Activated T-cell treated with anti-CD3 and anti-CD28 coated beads, Interleukin-2, amount 50 U/mL, for 24 hours (primary cell): Measurements from ENCODE around the gene MAD1L1.
"Not testable (repeated sequence)": the region's sequence is repeated elsewhere in the genome, so short reads cannot be mapped to it uniquely, and the experiment has no call there.

Experiments used
- DNase-seq: peaks from one replicate; pipeline ENCODE4 v3.0.0-alpha.2; 2020
- H3K27ac Mint-ChIP-seq: 2 replicates; pipeline ENCODE4 v1.8.0; 2020; ENCODE audit warnings: mild to moderate bottlenecking, mixed read lengths
- H3K27me3 Mint-ChIP-seq: 2 replicates; pipeline ENCODE4 v1.8.0; 2020; ENCODE audit warnings: mixed read lengths
- H3K36me3 Mint-ChIP-seq: 2 replicates; pipeline ENCODE4 v1.8.0; 2020; ENCODE audit warnings: low read depth, mixed read lengths
- H3K4me1 Mint-ChIP-seq: 2 replicates; pipeline ENCODE4 v1.8.0; 2020; ENCODE audit warnings: low read depth, mixed read lengths
- H3K4me3 Mint-ChIP-seq: 2 replicates; pipeline ENCODE4 v1.8.0; 2020; ENCODE audit warnings: mild to moderate bottlenecking, moderate library complexity, mixed read lengths
- H3K9me3 Mint-ChIP-seq: 2 replicates; pipeline ENCODE4 v1.8.0; 2020; ENCODE audit warnings: mixed read lengths

MAD1L1 gene

GRCh38 chr7:1986366-1987083, 246.2 kb downstream of the MAD1L1 start:
- peak; percentile 38 for DNase-seq
- Mint-ChIP-seq H3K4me1 (peaks cover 26% of the 10 kb centered on the region), H3K27me3 (no peaks in the 10 kb centered on the region), H3K36me3 (peaks cover 10% of the 10 kb centered on the region), H3K9me3 (no peaks in the 10 kb centered on the region), H3K27ac (peak overlapping the region; percentile 85), H3K4me3 (no peak overlapping the region)

GRCh38 chr7:1985936-1986335, 246.8 kb downstream of the MAD1L1 start:
- no peaks in the 10 kb centered on the region for H3K27me3 Mint-ChIP-seq
- H3K36me3 Mint-ChIP-seq: peaks cover 10% of the 10 kb centered on the region
- peak overlapping the region; percentile 2 for H3K27ac Mint-ChIP-seq
- no peak overlapping the region for H3K4me3 Mint-ChIP-seq
- peaks cover 26% of the 10 kb centered on the region for H3K4me1 Mint-ChIP-seq
- H3K9me3 Mint-ChIP-seq: no peaks in the 10 kb centered on the region
- no peak for DNase-seq

GRCh38 chr7:1985042-1985441, 247.7 kb downstream of the MAD1L1 start:
- peaks cover 26% of the 10 kb centered on the region for H3K4me1 Mint-ChIP-seq
- no peaks in the 10 kb centered on the region for H3K27me3 Mint-ChIP-seq
- no peaks in the 10 kb centered on the region for H3K9me3 Mint-ChIP-seq
- H3K4me3 Mint-ChIP-seq: no peak overlapping the region
- H3K27ac Mint-ChIP-seq: no peak overlapping the region
- DNase-seq: no peak
- H3K36me3 Mint-ChIP-seq: peaks cover 13% of the 10 kb centered on the region

- Mint-ChIP-seq H3K27ac (no peak overlapping the region), H3K4me1 (peaks cover 12% of the 10 kb centered on the region), H3K27me3 (no peaks in the 10 kb centered on the region), H3K36me3 (peaks cover 27% of the 10 kb centered on the region), H3K4me3 (no peak overlapping the region), H3K9me3 (no peaks in the 10 kb centered on the region)
- DNase-seq: no peak
Measured at GRCh38 chr7:1981878-1982230, 250.9 kb downstream of the MAD1L1 start.

GRCh38 chr7:1981201-1981877, 251.4 kb downstream of the MAD1L1 start:
- no peak for DNase-seq
- peaks cover 30% of the 10 kb centered on the region for H3K36me3 Mint-ChIP-seq
- no peak overlapping the region for H3K4me3 Mint-ChIP-seq
- H3K27me3 Mint-ChIP-seq: no peaks in the 10 kb centered on the region
- H3K4me1 Mint-ChIP-seq: peaks cover 7% of the 10 kb centered on the region
- H3K27ac Mint-ChIP-seq: no peak overlapping the region
- no peaks in the 10 kb centered on the region for H3K9me3 Mint-ChIP-seq

- H3K4me3 Mint-ChIP-seq: no peak overlapping the region
- no peaks in the 10 kb centered on the region for H3K27me3 Mint-ChIP-seq
Measured at GRCh38 chr7:1979591-1980560, 252.9 kb downstream of the MAD1L1 start.

GRCh38 chr7:1978656-1979590, 253.8 kb downstream of the MAD1L1 start:
- Mint-ChIP-seq H3K36me3 (peaks cover 32% of the 10 kb centered on the region), H3K27ac (no peak overlapping the region), H3K9me3 (no peaks in the 10 kb centered on the region), H3K4me1 (peaks cover 11% of the 10 kb centered on the region), H3K4me3 (no peak overlapping the region), H3K27me3 (no peaks in the 10 kb centered on the region)
- no peak for DNase-seq

More at GRCh38 chr7:1979591-1980560, 252.9 kb downstream of the MAD1L1 start:
- no peak overlapping the region for H3K27ac Mint-ChIP-seq
- H3K4me1 Mint-ChIP-seq: peaks cover 5% of the 10 kb centered on the region
- no peaks in the 10 kb centered on the region for H3K9me3 Mint-ChIP-seq
- DNase-seq: no peak
- H3K36me3 Mint-ChIP-seq: peaks cover 32% of the 10 kb centered on the region

GRCh38 chr7:1977876-1978441, 254.8 kb downstream of the MAD1L1 start:
- Mint-ChIP-seq H3K36me3 (peaks cover 32% of the 10 kb centered on the region), H3K4me3 (no peak overlapping the region), H3K27me3 (no peaks in the 10 kb centered on the region), H3K9me3 (no peaks in the 10 kb centered on the region), H3K27ac (no peak overlapping the region), H3K4me1 (peaks cover 11% of the 10 kb centered on the region)
- no peak for DNase-seq

- no peak overlapping the region for H3K27ac Mint-ChIP-seq
- H3K4me1 Mint-ChIP-seq: peaks cover 11% of the 10 kb centered on the region
- DNase-seq: no peak
- no peaks in the 10 kb centered on the region for H3K27me3 Mint-ChIP-seq
- no peaks in the 10 kb centered on the region for H3K9me3 Mint-ChIP-seq
- H3K4me3 Mint-ChIP-seq: no peak overlapping the region
- peaks cover 32% of the 10 kb centered on the region for H3K36me3 Mint-ChIP-seq
Measured at GRCh38 chr7:1977059-1977875, 255.5 kb downstream of the MAD1L1 start.

GRCh38 chr7:1976521-1976920, 256.2 kb downstream of the MAD1L1 start:
- Mint-ChIP-seq H3K4me1 (peaks cover 11% of the 10 kb centered on the region), H3K36me3 (peaks cover 32% of the 10 kb centered on the region)
- H3K27me3 Mint-ChIP-seq, H3K9me3 Mint-ChIP-seq, DNase-seq, H3K4me3 Mint-ChIP-seq, H3K27ac Mint-ChIP-seq: not testable (repeated sequence)

GRCh38 chr7:1975581-1975980, 257.2 kb downstream of the MAD1L1 start:
- no peak for DNase-seq
- Mint-ChIP-seq H3K9me3 (no peaks in the 10 kb centered on the region), H3K36me3 (peaks cover 32% of the 10 kb centered on the region), H3K4me1 (peaks cover 11% of the 10 kb centered on the region), H3K4me3 (no peak overlapping the region), H3K27me3 (no peaks in the 10 kb centered on the region), H3K27ac (no peak overlapping the region)

GRCh38 chr7:1975179-1975578, 257.6 kb downstream of the MAD1L1 start:
- Mint-ChIP-seq H3K36me3 (peaks cover 32% of the 10 kb centered on the region), H3K4me1 (peaks cover 11% of the 10 kb centered on the region), H3K4me3 (no peak overlapping the region), H3K27ac (no peak overlapping the region), H3K27me3 (no peaks in the 10 kb centered on the region), H3K9me3 (no peaks in the 10 kb centered on the region)
- DNase-seq: no peak
